IMR-90 (cell line): ENCODE results near the gene HRH2. TPM values are rescaled to one million over a fixed set of nuclear protein-coding genes. Genes with fewer than 3 reads are reported as not detected.

Source experiments
- ATAC-seq: fragments of 200-7000 bp; cut with Tn5 transposase; 2 replicates; pipeline ENCODE4 v1.9.1; 2020; ENCODE audit warnings: low read depth, mild to moderate bottlenecking, moderate library complexity
- BruUV-seq: library from RNA; stranded (reverse); fragments of 400-500 nt; replicated peaks from 2 replicates; lab custom pipeline; 2021; lab: Mats Ljungman, UMichigan
- CTCF ChIA-PET: fragments of 300-600 bp; formaldehyde crosslinking; extraction: SDS; loops from one replicate; lab custom pipeline; 2021; ENCODE audit warnings: antibody characterized with exemption; lab: Yijun Ruan, JAX
- POLR2A ChIA-PET: fragments of 300-600 bp; sonication (Branson Sonifier 250); formaldehyde crosslinking; loops from one replicate; lab custom pipeline; 2022; ENCODE audit warnings: antibody characterized with exemption; ENCODE audit not compliant: unreplicated experiment; lab: Charles Lee
- DNase-seq: peaks from one replicate; pipeline ENCODE4 v3.0.0; 2013
- H2AFZ ChIP-seq: replicated peaks from 2 replicates; pipeline ENCODE3; 2013; ENCODE audit warnings: low read length, mild to moderate bottlenecking; ENCODE audit not compliant: poor library complexity
- H2AK5ac ChIP-seq: 2 replicates; pipeline ENCODE4 v1.6.1; 2013; ENCODE audit warnings: low read depth, low read length, inconsistent platforms
- H2AK9ac ChIP-seq: replicated peaks from 2 replicates; pipeline ENCODE3; 2013; ENCODE audit warnings: mild to moderate bottlenecking, low read depth, low read length, moderate library complexity; ENCODE audit not compliant: poor library complexity
- H2BK120ac ChIP-seq: 2 replicates; pipeline ENCODE4 v1.6.1; 2013; ENCODE audit warnings: low read depth, low read length, inconsistent platforms
- H2BK15ac ChIP-seq: 3 replicates; pipeline ENCODE4 v1.6.1; 2013; ENCODE audit warnings: low read depth, low read length, inconsistent platforms
- H2BK20ac ChIP-seq: 2 replicates; pipeline ENCODE4 v1.6.1; 2013; ENCODE audit warnings: low read depth, mild to moderate bottlenecking, inconsistent platforms, low read length, moderate library complexity
- H2BK5ac ChIP-seq: 2 replicates; pipeline ENCODE4 v1.6.1; 2013; ENCODE audit warnings: mild to moderate bottlenecking, low read depth, low read length, inconsistent platforms; ENCODE audit not compliant: poor library complexity, severe bottlenecking
- H3K14ac ChIP-seq: replicated peaks from 2 replicates; pipeline ENCODE4 v1.6.1; 2013; ENCODE audit warnings: low read depth, low read length, inconsistent platforms
- H3K18ac ChIP-seq: 2 replicates; pipeline ENCODE4 v1.6.1; 2013; ENCODE audit warnings: low read depth, low read length, control low read depth
- H3K23ac ChIP-seq: 2 replicates; pipeline ENCODE4 v1.6.1; 2013; ENCODE audit warnings: low read depth, low read length, inconsistent platforms
- H3K27ac ChIP-seq: 2 replicates; pipeline ENCODE4 v1.5.1; 2013; ENCODE audit warnings: mild to moderate bottlenecking, control low read depth, low read length; ENCODE audit not compliant: insufficient read depth
- H3K27me3 ChIP-seq: 2 replicates; pipeline ENCODE4 v1.6.1; 2013; ENCODE audit warnings: low read length; ENCODE audit not compliant: control insufficient read depth, insufficient read depth
- H3K36me3 ChIP-seq: 2 replicates; pipeline ENCODE4 v1.6.1; 2013; ENCODE audit warnings: low read length, mixed read lengths; ENCODE audit not compliant: control insufficient read depth, insufficient read depth
- H3K4ac ChIP-seq: 2 replicates; pipeline ENCODE4 v1.6.1; 2013; ENCODE audit warnings: low read depth, low read length, inconsistent platforms
- H3K4me1 ChIP-seq: 2 replicates; pipeline ENCODE4 v1.6.1; 2013; ENCODE audit warnings: low read length, mixed read lengths; ENCODE audit not compliant: control insufficient read depth, insufficient read depth
- H3K4me2 ChIP-seq: 2 replicates; pipeline ENCODE4 v1.6.1; 2013; ENCODE audit warnings: low read depth, mild to moderate bottlenecking, control low read depth, low read length, moderate library complexity
- H3K4me3 ChIP-seq: 2 replicates; pipeline ENCODE4 v1.5.1; 2013; ENCODE audit warnings: low read depth, mild to moderate bottlenecking, control low read depth, low read length, moderate library complexity; ENCODE audit not compliant: insufficient read depth
- H3K56ac ChIP-seq: 2 replicates; pipeline ENCODE4 v1.6.1; 2013; ENCODE audit warnings: low read length, inconsistent platforms; ENCODE audit not compliant: insufficient read depth; ENCODE audit errors: extremely low read depth
- H3K79me1 ChIP-seq, 2 experiments: 2 replicates each; pipeline ENCODE4 v1.6.1; 2013; ENCODE audit warnings: low read length in 2 of 2, inconsistent platforms in 1 of 2, low read depth in 1 of 2
- H3K9ac ChIP-seq: 2 replicates; pipeline ENCODE4 v1.6.1; 2013; ENCODE audit warnings: low read depth, low read length, control low read depth
- H3K9me1 ChIP-seq: 2 replicates; pipeline ENCODE4 v1.6.1; 2013; ENCODE audit warnings: low read length, inconsistent platforms; ENCODE audit not compliant: insufficient read depth
- H3K9me3 ChIP-seq: 2 replicates; pipeline ENCODE4 v1.6.1; 2013; ENCODE audit warnings: low read length; ENCODE audit not compliant: control insufficient read depth, insufficient read depth
- H4K20me1 ChIP-seq: 2 replicates; pipeline ENCODE4 v1.6.1; 2013; ENCODE audit warnings: low read length, inconsistent platforms; ENCODE audit not compliant: insufficient read depth
- H4K5ac ChIP-seq: 2 replicates; pipeline ENCODE4 v1.6.1; 2013; ENCODE audit warnings: mild to moderate bottlenecking, low read depth, low read length, control low read depth
- H4K8ac ChIP-seq, 2 experiments: 2 replicates each; pipeline ENCODE4 v1.6.1; 2013; ENCODE audit warnings: low read depth in 2 of 2, low read length in 2 of 2, control low read depth in 1 of 2, inconsistent platforms in 1 of 2
- H4K91ac ChIP-seq: 2 replicates; pipeline ENCODE4 v1.6.1; 2013; ENCODE audit warnings: low read depth, low read length, inconsistent platforms; ENCODE audit not compliant: insufficient read depth
- CEBPB ChIP-seq: IDR thresholded peaks from 2 replicates; pipeline ENCODE4 v1.6.1; 2012; ENCODE audit warnings: low read depth, low read length, improper control_type of control experiment
- CTCF ChIP-seq: conservative IDR thresholded peaks from 2 replicates; pipeline ENCODE4 v1.5.1; 2012; ENCODE audit warnings: mild to moderate bottlenecking, low read depth, low read length, improper control_type of control experiment
- MAFK ChIP-seq: IDR thresholded peaks from 2 replicates; pipeline ENCODE4 v1.6.1; 2012; ENCODE audit warnings: low read depth, low read length, improper control_type of control experiment
- MAZ ChIP-seq: IDR thresholded peaks from 2 replicates; pipeline ENCODE4 v1.6.1; 2012; ENCODE audit warnings: low read depth, mild to moderate bottlenecking, low read length, improper control_type of control experiment, moderate library complexity, borderline replicate concordance
- POLR2A ChIP-seq: IDR thresholded peaks from 2 replicates; pipeline ENCODE4 v1.6.1; 2012; ENCODE audit warnings: mild to moderate bottlenecking, low read depth, low read length
- RAD21 ChIP-seq: IDR thresholded peaks from 2 replicates; pipeline ENCODE4 v1.6.1; 2012; ENCODE audit warnings: low read length, improper control_type of control experiment
- RCOR1 ChIP-seq: IDR thresholded peaks from 2 replicates; pipeline ENCODE4 v1.6.1; 2012; ENCODE audit warnings: mild to moderate bottlenecking, low read length, improper control_type of control experiment; ENCODE audit not compliant: insufficient replicate concordance
- RFX5 ChIP-seq: IDR thresholded peaks from 2 replicates; pipeline ENCODE4 v1.8.0; 2012; ENCODE audit warnings: low read depth, mild to moderate bottlenecking, low read length, moderate library complexity
- SMC3 ChIP-seq: fragments of 150-350 bp; IDR thresholded peaks from 2 replicates; pipeline ENCODE4 v1.6.1; 2016; ENCODE audit warnings: low read depth, mild to moderate bottlenecking, antibody characterized with exemption, low read length, moderate library complexity
- WGBS, 2 experiments: methylation state at CpG; one replicate each; pipeline versions ENCODE4 v1.1.5 to v1.1.7; 2013; ENCODE audit warnings: missing lambda C conversion rate in 2 of 2; ENCODE audit not compliant: insufficient read length in 1 of 2; ENCODE audit errors: extremely low coverage in 2 of 2; 5-methylcytosine and 5-hydroxymethylcytosine counted together
- dilution Hi-C: fragments of 300-500 bp; cut with HindIII; formaldehyde crosslinking; loops from one replicate; pipeline ENCODE4 v1.14.3; 2018; ENCODE audit warnings: low sequenced_read_pairs; ENCODE audit not compliant: unreplicated experiment
- in situ Hi-C: fragments of 300-500 bp; cut with MboI; formaldehyde crosslinking; loops from 3 replicates; pipeline ENCODE4 v1.14.3; 2019; ENCODE audit warnings: low sequenced_read_pairs, inconsistent platforms, mixed read lengths
- intact Hi-C: fragments of 100-400 bp; cut with micrococcal nuclease; formaldehyde crosslinking; loops from 2 replicates; pipeline ENCODE4 v1.10.0; 2022
- polyA plus RNA-seq, 3 experiments: library from polyadenylated mRNA; depleted of rRNA; stranded (reverse); fragments of >200 nt; gene quantifications; 2 replicates each; pipeline ENCODE4 v1.2.3, GENCODE V29; 2012; ENCODE audit warnings: low replicate concordance in 1 of 3
- total RNA-seq: library from RNA; depleted of rRNA; stranded (reverse); fragments of >200 nt; gene quantifications from 2 replicates; pipeline ENCODE4 v1.2.3, GENCODE V29; 2012

The HRH2 gene
- total and polyA plus RNA-seq, 2 of the 4 experiments (the other 2 are of a cell fraction): not detected

- H2BK15ac ChIP-seq: no peak overlapping the region
- POLR2A ChIA-PET: no interaction called here
- no peak overlapping the region for H3K14ac ChIP-seq
- no peak overlapping the region for H3K56ac ChIP-seq
- no peaks in the 10 kb centered on the region for H3K27me3 ChIP-seq
- H3K18ac ChIP-seq: no peak overlapping the region
- ATAC-seq (no peak), DNase-seq (no peak)
- no peak overlapping the region for H3K23ac ChIP-seq
- no peaks in the 10 kb centered on the region for H3K9me1 ChIP-seq
- H3K27ac ChIP-seq: no peak overlapping the region
- H2BK120ac ChIP-seq: no peak overlapping the region
- dilution Hi-C loops: no loop called here
- no peaks in the 10 kb centered on the region for H3K4me1 ChIP-seq
- in situ Hi-C loops: no loop called here
- WGBS, 2 experiments: 31% methylated on average over 4 of the region's 6 CpGs; no CpG with 5 or more reads in 1 of the 2 experiments
- H3K4ac ChIP-seq: no peak overlapping the region
- no peak overlapping the region for H2BK5ac ChIP-seq
- H2AK5ac ChIP-seq: no peak overlapping the region
- H4K5ac ChIP-seq: no peak overlapping the region
- H3K9me3 ChIP-seq: peaks cover 16% of the 10 kb centered on the region
- H2AFZ ChIP-seq: no peak overlapping the region
- no peak overlapping the region for H4K8ac ChIP-seq
- TF ChIP-seq RCOR1 (no peak), RAD21 (no peak), CTCF (no peak), MAFK (no peak), CEBPB (no peak), POLR2A (no peak), RFX5 (no peak), SMC3 (no peak), MAZ (no peak)
- no peaks in the 10 kb centered on the region for H3K36me3 ChIP-seq
- no peak overlapping the region for H4K91ac ChIP-seq
- H3K79me1 ChIP-seq: no peaks in the 10 kb centered on the region
- no peak overlapping the region for H3K4me2 ChIP-seq
- no peak overlapping the region for H3K9ac ChIP-seq
- H2AK9ac ChIP-seq: no peak overlapping the region
- H2BK20ac ChIP-seq: no peak overlapping the region
- no TSS peak for BruUV-seq
- CTCF ChIA-PET: interaction anchor here (0.6 kb wide), 1 partner anchor 20 kb away, joined by 4 read pairs; no protein-coding TSS in a partner anchor
- no peaks in the 10 kb centered on the region for H4K20me1 ChIP-seq
- no peak overlapping the region for H3K4me3 ChIP-seq
- intact Hi-C loops: no loop called here
These were observed 19.6 kb upstream of the HRH2 start for GRCh38 chr5:175638305-175638704.
